Measurements from ENCODE around the gene PPP6R1. TPM values are rescaled to one million over a fixed set of nuclear protein-coding genes. Genes with fewer than 3 reads are reported as not detected.

The PPP6R1 gene
- total and polyA plus RNA-seq, 2 of the 13 experiments (the other 11 are each of a cell fraction or from before 2014, with no cell fraction given): 25.8 to 54.0 TPM

- TF ChIP-seq ZSCAN9 (CRISPR knock-in tag; IDR thresholded peaks at IDR 0.05; ENCODE audit: borderline replicate concordance): peak; percentile 92
- no peak for TF ChIP-seq HMGA1 (CRISPR knock-in tag; conservative IDR thresholded peaks at IDR 0.05)
- TF ChIP-seq YEATS2 (CRISPR knock-in tag; IDR thresholded peaks at IDR 0.05; ENCODE audit: borderline replicate concordance): peak; percentile 86
- peak; percentile 79 for TF ChIP-seq ZNF772 (CRISPR knock-in tag; IDR thresholded peaks at IDR 0.05)
- no peak for TF ChIP-seq REXO4 (CRISPR knock-in tag; IDR thresholded peaks at IDR 0.05; ENCODE audit: borderline replicate concordance)
- TF ChIP-seq SMARCE1 (IDR thresholded peaks at IDR 0.05; ENCODE audit: borderline replicate concordance): no peak
- no peak for TF ChIP-seq ZNF652 (CRISPR knock-in tag; IDR thresholded peaks at IDR 0.05; ENCODE audit: borderline replicate concordance, low read depth)
- TF ChIP-seq ZNF839 (CRISPR knock-in tag; IDR thresholded peaks at IDR 0.05; ENCODE audit: borderline replicate concordance): no peak
- no peak for TF ChIP-seq ZBTB7A (CRISPR knock-in tag; IDR thresholded peaks at IDR 0.05)
- TF ChIP-seq E2F2 (CRISPR knock-in tag; IDR thresholded peaks at IDR 0.05; ENCODE audit: borderline replicate concordance): no peak
- peak; percentile 35; the same call in 1 of the 2 replicates for TF ChIP-seq EEA1 (CRISPR knock-in tag; IDR thresholded peaks at IDR 0.05; ENCODE audit: borderline replicate concordance)
- peak; percentile 30; the same call in 1 of the 2 replicates for TF ChIP-seq AHR (CRISPR knock-in tag; IDR thresholded peaks at IDR 0.05)
- TF ChIP-seq ZNF275 (CRISPR knock-in tag; IDR thresholded peaks at IDR 0.05; ENCODE audit: borderline replicate concordance): peak; percentile 89
- TF ChIP-seq ZNF788 (CRISPR knock-in tag; IDR thresholded peaks at IDR 0.05; ENCODE audit: borderline replicate concordance): peak; percentile 87; the same call in 1 of the 2 replicates
- TF ChIP-seq TBL1XR1 (IDR thresholded peaks at IDR 0.05; ENCODE audit: borderline replicate concordance, low read length, partially characterized antibody): peak; percentile 81
- peak; percentile 84 for TF ChIP-seq KMT2B (CRISPR knock-in tag; IDR thresholded peaks at IDR 0.05)
- no peak for TF ChIP-seq ATF6 (CRISPR knock-in tag; conservative IDR thresholded peaks at IDR 0.05)
- TF ChIP-seq HNRNPL (IDR thresholded peaks at IDR 0.05; ENCODE audit: low read depth, low read length): peak; percentile 77; the same call in 1 of the 2 replicates
- no peak for TF ChIP-seq ZNF674 (CRISPR knock-in tag; IDR thresholded peaks at IDR 0.05; ENCODE audit: low read depth)
- TF ChIP-seq ELK4 (CRISPR knock-in tag; IDR thresholded peaks at IDR 0.05; ENCODE audit: borderline replicate concordance): no peak
- no peak for TF ChIP-seq SMARCC2 (IDR thresholded peaks at IDR 0.05)
- TF ChIP-seq PHF21A (CRISPR knock-in tag; IDR thresholded peaks at IDR 0.05): peak; percentile 100
- TF ChIP-seq ZNF670 (CRISPR knock-in tag; IDR thresholded peaks at IDR 0.05; ENCODE audit: borderline replicate concordance): peak; percentile 88; the same call in 1 of the 2 replicates
- TF ChIP-seq NRL (CRISPR knock-in tag; IDR thresholded peaks at IDR 0.05; ENCODE audit: borderline replicate concordance): no peak; the same call in 1 of the 2 replicates
Observed at GRCh38 chr19:55258828-55259539, at the start of gene PPP6R1 (continued).
